ENCODE results near the gene RAB1A.
"Not testable (repeated sequence)": the region's sequence is repeated elsewhere in the genome, so short reads cannot be mapped to it uniquely, and the experiment has no call there.

The RAB1A gene
- 48.3 to 61.3 (median 51.0) reads per million in 4 experiments for total RNA-seq

- peak; percentile 99 for DNase-seq
These were observed at the start of gene RAB1A for GRCh38 chr2:65129826-65130663. Gene RAB1A, minus strand, starts transcription at chr2:65130106. Its CDS starts 191 bp downstream, at chr2:65129915.

GRCh38 chr2:65177751-65178442, 48.0 kb upstream of the RAB1A start:
- DNase-seq, result no peak

- no peak for DNase-seq
These were observed 46.1 kb upstream of the RAB1A start for GRCh38 chr2:65175894-65176530.

- not testable (repeated sequence) for DNase-seq
These were observed 44.1 kb upstream of the RAB1A start for GRCh38 chr2:65174031-65174430.

DNA sequence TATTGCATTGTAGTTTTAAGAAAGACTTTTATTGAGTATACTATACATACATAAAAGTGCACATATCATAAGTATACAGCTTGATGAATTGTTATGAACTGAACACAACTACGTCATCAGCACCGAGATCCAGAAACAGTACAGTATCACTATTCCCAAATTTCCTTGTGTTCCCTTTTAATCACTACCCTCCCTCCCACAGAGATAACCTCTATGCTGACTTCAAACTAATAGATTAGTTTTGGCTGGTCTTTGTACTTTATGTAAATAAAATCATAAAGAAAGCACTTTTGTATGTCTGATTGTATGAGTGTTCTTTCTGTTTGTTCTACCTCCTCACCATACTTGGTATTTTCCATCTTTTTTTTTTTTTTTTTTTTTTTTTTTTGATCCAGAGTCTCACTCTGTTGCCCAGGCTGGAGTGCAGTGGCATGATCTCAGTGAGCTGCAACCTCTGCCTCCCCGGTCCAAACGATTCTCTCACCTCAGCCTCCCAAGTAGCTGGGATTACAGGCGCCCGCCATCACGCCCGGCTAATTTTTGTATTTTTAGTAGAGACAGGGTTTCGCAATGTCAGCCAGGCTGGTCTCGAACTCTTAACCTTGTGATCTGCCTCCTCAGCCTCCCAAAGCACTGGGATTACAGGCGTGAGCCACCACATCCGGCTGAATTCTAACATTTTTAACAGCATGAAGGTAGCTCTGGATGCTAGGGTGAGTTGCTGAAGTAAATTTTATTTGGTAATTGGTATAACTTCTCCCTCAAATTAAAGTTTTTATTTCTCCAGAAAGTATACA, 43.3 kb upstream of the RAB1A start:
- no peak for DNase-seq

DNA sequence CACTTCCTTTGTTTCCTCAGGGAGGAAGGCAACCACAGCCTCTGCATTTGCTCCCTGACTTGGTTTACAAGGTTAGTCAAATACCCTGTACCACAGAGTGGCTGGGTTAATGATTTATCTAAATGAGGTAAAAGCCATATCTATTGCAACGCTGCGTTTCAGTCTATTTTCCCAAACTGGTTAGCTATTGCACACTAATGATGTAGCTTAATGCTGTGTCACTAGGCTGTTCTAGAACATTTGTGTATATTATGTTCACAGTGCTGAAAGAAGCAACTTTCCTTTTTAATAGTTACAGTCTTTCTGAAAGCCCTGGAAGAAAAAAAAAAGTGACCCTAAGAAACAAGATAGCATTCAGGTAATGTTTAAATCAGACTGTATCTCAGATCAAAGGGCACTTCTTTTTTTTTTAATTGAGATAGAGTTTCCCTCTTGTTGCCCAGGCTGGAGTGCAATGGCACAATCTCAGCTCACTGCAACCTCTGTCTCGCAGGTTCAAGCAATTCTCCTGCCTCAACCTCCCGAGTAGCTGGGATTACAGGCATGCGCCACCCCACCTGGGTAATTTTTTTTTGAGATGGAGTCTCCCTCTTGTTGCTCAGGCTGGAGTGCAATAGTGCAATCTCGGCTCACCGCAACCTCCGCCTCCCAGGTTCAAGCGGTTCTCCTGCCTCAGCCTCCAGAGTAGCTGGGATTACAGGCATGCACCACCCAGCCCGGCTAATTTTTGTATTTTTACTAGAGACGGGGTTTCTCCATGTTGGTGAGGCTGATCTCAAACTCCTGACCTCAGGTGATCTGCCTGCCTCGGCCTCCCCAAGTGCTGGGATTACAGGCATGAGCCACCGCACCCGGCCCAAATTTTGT, 40.9 kb upstream of the RAB1A start:
- not testable (repeated sequence) for DNase-seq

DNA sequence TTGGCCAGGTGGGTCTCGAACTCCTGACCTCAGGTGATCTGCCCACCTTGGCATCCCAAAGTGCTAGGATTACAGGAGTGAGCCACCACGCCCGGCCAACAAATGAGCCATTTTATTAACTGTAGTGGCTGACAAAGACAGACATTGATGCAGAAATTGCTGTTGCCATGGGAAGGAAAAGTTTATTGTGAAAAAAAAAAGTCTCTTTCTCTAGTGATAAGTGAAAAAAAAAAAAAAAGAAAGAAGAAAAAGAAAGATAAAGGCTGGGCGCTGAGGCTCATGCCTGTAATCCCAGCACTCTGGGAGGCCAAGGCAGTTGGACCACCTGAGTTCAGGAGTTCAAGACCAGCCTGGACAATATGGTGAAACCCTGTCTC, 39.8 kb upstream of the RAB1A start:
- no peak for DNase-seq

DNA sequence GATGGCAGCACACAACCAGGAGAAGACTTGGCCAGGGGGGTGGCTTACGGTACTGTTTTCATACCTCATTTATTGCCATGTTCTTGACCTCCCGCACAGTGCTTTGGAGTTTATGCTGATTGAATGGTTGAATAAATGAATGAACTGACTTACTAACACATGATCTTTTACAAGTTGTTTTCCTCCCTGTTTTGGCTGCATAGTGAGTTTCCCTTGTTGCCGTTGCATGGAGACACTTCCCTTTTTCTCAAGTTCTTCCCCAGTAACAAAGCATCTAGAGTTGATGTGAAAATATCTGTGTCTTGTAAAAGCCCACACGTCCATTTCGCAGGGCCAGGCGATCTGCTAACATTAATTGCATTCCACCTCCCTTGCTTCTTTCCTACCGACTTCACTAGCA, 35.7 kb upstream of the RAB1A start:
- DNase-seq, result no peak

DNA sequence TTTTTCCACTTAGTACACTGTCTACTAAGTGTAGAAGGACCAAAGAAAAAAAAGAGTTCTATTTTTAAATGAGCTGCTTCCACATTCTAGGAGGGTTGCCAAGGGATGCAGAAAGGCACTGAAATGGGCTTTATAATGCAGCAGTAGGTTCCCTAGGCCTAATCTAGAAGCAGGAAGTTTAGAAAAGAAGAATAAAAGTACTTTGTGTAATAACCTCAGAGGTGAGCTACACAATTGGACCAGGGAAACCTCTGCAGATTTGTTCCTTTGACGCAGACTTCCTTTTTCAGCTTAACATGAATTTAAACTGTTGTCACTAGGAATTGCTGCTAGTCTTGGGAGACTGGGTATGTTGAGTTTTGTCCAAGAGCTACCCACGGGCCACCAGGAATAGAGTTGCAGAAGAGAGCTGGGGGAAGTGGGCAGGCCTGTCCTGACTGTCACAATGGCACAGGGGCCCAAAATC, 34.6 kb upstream of the RAB1A start:
- no peak for DNase-seq

GRCh38 chr2:65161551-65162100, 31.7 kb upstream of the RAB1A start:
- no peak for DNase-seq

DNA sequence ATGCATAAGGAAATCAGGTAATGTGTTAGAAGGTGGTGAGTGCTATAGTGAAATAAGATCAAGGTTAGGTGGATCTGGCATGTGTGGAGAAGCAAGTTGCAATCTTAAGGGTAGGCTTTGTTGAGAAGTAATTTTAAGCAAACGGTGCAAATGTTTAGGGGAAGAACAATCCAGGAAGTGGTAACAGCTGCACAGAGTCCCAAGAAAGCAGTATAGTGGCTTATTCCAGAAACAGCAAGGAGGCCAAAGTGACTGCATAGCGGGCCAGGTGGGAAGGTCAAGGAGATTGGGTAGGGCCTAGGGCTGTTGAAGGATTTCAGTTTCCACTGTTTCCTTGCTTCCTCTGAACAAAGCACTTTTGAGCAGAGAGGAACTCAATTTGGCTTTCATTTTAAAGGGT, 30.0 kb upstream of the RAB1A start:
- no peak for DNase-seq

DNA sequence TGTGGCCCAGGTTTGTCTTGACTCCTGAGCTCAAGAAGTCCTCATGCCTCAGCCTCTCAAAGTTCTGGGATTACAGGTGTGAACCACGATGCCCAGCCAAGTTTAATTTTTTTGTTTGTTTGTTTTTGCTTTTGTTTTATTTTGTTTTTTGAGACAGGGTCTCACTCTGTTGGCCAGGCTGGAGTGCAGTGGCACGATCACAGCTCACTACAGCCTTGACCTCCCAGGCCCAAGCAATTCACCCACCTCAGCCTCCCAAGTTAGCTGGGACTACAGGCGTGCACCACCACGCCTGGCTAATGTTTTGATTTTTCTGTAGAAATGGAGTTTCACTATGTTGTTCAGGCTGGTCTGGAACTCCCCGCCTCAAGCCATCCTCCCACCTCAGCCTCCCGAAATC, 29.4 kb upstream of the RAB1A start:
- DNase-seq, result no peak

DNA sequence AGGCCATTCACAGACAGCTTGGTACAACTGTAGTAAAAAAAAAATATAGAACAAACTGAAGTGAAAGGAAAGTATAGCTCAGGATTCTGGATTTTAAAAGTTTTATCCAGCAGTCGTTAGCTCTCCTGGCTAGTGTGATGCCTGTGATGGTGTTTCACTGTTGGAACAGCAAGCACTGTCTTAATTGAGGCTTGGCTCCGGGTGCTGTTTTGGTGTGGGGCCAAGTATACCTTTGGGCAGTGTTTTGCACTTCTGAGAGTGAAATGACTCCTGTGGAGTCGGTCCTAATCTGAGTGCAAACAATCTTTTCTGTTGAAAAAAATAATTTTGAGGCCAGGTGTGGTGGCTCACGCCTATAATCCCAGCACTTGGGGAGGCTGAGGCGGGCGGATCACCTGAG, 28.7 kb upstream of the RAB1A start:
- DNase-seq, result no peak

- DNase-seq, result not testable (repeated sequence)
These were observed 27.9 kb upstream of the RAB1A start for GRCh38 chr2:65157856-65158255.

GRCh38 chr2:65156041-65156440, 26.1 kb upstream of the RAB1A start:
- DNase-seq, result no peak

DNA sequence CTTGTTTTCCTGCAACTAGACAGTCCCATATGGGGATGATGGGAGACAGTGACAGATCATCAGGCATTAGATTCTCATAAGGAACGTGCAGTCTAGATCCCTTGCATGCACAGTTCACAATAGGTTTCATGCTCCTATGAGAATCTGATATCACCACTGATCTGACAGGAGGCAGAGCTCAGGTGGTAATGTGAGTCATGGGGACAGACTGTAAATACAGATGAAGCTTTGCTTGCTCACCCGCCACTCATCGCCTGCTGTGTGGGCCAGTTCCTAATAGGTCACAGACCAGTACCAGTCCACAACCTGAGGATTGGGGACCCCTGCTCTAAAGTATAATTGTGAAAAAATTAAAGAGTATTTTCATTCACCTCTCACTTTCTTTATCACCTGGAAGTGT, 23.6 kb upstream of the RAB1A start:
- DNase-seq, result no peak

DNA sequence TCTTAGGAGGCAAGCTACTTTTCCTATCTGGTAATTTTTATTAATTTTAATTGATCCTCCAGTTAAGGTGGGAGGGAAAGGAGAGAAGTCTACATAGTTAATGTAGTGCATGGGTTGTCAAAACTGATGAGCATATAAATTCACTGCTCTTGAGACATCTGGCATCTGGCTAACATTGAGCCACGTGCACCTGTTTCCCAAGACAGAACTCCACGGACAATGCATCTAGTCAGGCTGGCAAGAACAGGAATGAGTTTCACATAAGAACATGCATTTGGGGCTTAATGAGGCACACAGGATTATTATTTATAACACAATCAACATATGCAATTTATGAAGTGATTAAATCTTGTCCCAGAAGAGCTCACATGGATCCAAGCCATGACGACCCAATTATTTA, 16.2 kb upstream of the RAB1A start:
- DNase-seq, result no peak

DNA sequence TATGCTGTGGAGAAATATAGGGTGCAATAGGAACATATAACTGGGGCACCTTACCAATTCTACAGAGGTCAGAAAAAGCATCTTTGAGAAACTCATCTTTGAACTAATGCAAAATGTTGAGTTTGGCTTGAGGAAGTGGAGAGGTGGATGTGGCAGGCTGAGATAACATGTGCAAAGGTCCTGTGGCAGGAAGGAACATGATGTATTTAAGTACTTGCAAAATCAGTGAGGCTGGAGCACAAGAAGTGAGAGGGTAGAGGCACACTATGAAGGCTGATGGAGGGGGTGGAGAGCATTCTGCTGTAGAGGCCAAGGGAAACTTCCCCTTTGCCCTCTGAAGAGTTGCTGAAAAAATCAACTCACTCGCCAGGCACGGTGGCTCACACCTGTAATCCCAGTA, 14.7 kb upstream of the RAB1A start:
- DNase-seq, result no peak

- DNase-seq, result no peak
These were observed 12.6 kb upstream of the RAB1A start for GRCh38 chr2:65142515-65142914.

GRCh38 chr2:65137197-65137775, 7.4 kb upstream of the RAB1A start:
- DNase-seq, result no peak

DNA sequence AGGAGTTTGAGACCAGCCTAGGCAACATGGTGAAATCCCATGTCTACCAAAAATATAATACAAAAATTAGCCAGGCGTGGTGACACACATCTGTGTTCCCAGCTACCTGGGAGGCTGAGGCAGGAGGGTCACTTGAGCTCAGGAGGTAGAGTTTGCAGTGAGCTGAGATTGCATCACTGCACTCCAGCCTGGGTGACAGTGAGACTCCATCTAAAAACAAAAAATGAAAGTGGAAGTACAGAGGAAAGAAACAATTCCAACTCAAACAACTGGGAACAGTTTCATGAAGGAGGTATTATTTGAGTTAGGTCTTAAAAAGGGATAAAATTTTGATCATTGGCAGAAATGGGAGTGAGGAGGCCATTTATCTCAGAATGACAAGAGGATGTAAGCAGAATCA, 6.3 kb upstream of the RAB1A start:
- DNase-seq, result no peak
